HepG2 (cell line): ENCODE measurements around the gene PRXL2A. TPM values are rescaled to one million over a fixed set of nuclear protein-coding genes. Genes with fewer than 3 reads are reported as not detected.

Experiments
- FOSL2 ChIP-seq: sonication (generic); formaldehyde crosslinking; IDR thresholded peaks from 2 replicates; pipeline ENCODE4 v1.4.0; 2020; ENCODE audit warnings: missing genetic modification reagents
- FOXO1 ChIP-seq: sonication (generic); formaldehyde crosslinking; IDR thresholded peaks from 2 replicates; pipeline ENCODE4 v1.4.0; 2020; ENCODE audit warnings: missing genetic modification reagents
- FOXP1 ChIP-seq, 2 experiments: fragments of 450-650 bp in 1 of 2; IDR thresholded peaks; 2 replicates each; pipeline ENCODE4 v1.6.1; 2017 to 2018; ENCODE audit warnings: antibody characterized with exemption in 1 of 2
- HDAC2 ChIP-seq: sonication (generic); formaldehyde crosslinking; IDR thresholded peaks from 2 replicates; pipeline ENCODE4 v1.4.0; 2020; ENCODE audit warnings: missing genetic modification reagents
- HMGXB4 ChIP-seq, 2 experiments: sonication (generic) in 1 of 2; formaldehyde crosslinking in 1 of 2; IDR thresholded peaks; 2 replicates each; pipeline versions ENCODE4 v1.4.0 to v1.6.1; 2018 to 2020; ENCODE audit warnings: missing genetic modification reagents in 2 of 2, borderline replicate concordance in 1 of 2, low read depth in 1 of 2, mild to moderate bottlenecking in 1 of 2, missing biosample characterization in 1 of 2
- HNF4A ChIP-seq: sonication (generic); formaldehyde crosslinking; IDR thresholded peaks from 2 replicates; pipeline ENCODE4 v1.4.0; 2020; ENCODE audit warnings: missing genetic modification reagents
- HNF4G ChIP-seq, 2 experiments: sonication (generic) in 1 of 2; formaldehyde crosslinking in 1 of 2; IDR thresholded peaks; 2 replicates each; pipeline versions ENCODE4 v1.4.0 to v1.6.1; 2011 to 2020; ENCODE audit warnings: borderline replicate concordance in 2 of 2, low read depth in 2 of 2, mild to moderate bottlenecking in 2 of 2, low read length in 1 of 2, missing genetic modification reagents in 1 of 2, moderate library complexity in 1 of 2
- IRF2 ChIP-seq: IDR thresholded peaks from 2 replicates; pipeline ENCODE4 v1.6.1; 2018; ENCODE audit warnings: missing genetic modification reagents, missing compliant biosample characterization
- JARID2 ChIP-seq: sonication (generic); formaldehyde crosslinking; IDR thresholded peaks from 2 replicates; pipeline ENCODE4 v1.8.1; 2023; ENCODE audit warnings: missing genetic modification reagents, inconsistent platforms; ENCODE audit not compliant: insufficient replicate concordance
- KLF11 ChIP-seq: IDR thresholded peaks from 2 replicates; pipeline ENCODE4 v1.6.1; 2016; ENCODE audit warnings: missing compliant biosample characterization
- MAZ ChIP-seq, 2 experiments: sonication (generic) in 1 of 2; formaldehyde crosslinking in 1 of 2; IDR thresholded peaks; 2 replicates each; pipeline versions ENCODE4 v1.5.0 to v1.6.1; 2012 to 2020; ENCODE audit warnings: low read depth in 2 of 2, mild to moderate bottlenecking in 2 of 2, borderline replicate concordance in 1 of 2, improper control_type of control experiment in 1 of 2, low read length in 1 of 2, missing genetic modification reagents in 1 of 2, moderate library complexity in 1 of 2
- POGZ ChIP-seq: sonication (generic); formaldehyde crosslinking; IDR thresholded peaks from 2 replicates; pipeline ENCODE4 v1.4.0; 2020; ENCODE audit warnings: mild to moderate bottlenecking, missing genetic modification reagents
- RXRA ChIP-seq: sonication (generic); formaldehyde crosslinking; IDR thresholded peaks from 2 replicates; pipeline ENCODE4 v1.5.1; 2020; ENCODE audit warnings: missing genetic modification reagents
- SMAD1 ChIP-seq: sonication (generic); formaldehyde crosslinking; IDR thresholded peaks from 2 replicates; pipeline ENCODE4 v1.4.0; 2020; ENCODE audit warnings: missing genetic modification reagents, low read depth, mild to moderate bottlenecking, borderline replicate concordance
- SOX5 ChIP-seq: IDR thresholded peaks from 2 replicates; pipeline ENCODE4 v1.6.1; 2016; ENCODE audit warnings: borderline replicate concordance
- SOX6 ChIP-seq, 2 experiments: fragments of 450-650 bp in 1 of 2; sonication (generic) in 1 of 2; formaldehyde crosslinking in 1 of 2; IDR thresholded peaks; 2 replicates each; pipeline versions ENCODE4 v1.4.0 to v1.6.1; 2017 to 2020; ENCODE audit warnings: antibody characterized with exemption in 1 of 2, mild to moderate bottlenecking in 1 of 2, missing genetic modification reagents in 1 of 2
- UBTF ChIP-seq: sonication (generic); formaldehyde crosslinking; IDR thresholded peaks from 2 replicates; pipeline ENCODE4 v1.4.0; 2020; ENCODE audit warnings: mild to moderate bottlenecking, missing genetic modification reagents
- ZNF503 ChIP-seq: sonication (generic); formaldehyde crosslinking; IDR thresholded peaks from 2 replicates; pipeline ENCODE4 v1.4.0; 2020; ENCODE audit warnings: missing genetic modification reagents
- ZSCAN21 ChIP-seq: sonication (generic); formaldehyde crosslinking; IDR thresholded peaks from 2 replicates; pipeline ENCODE4 v1.8.0; 2022; ENCODE audit warnings: mild to moderate bottlenecking, missing genetic modification reagents, moderate library complexity, borderline replicate concordance
- polyA plus RNA-seq, 8 experiments: library from polyadenylated mRNA; depleted of rRNA in 3 of 8; stranded (reverse) in 7 of 8; unstranded in 1 of 8; fragments of >200 nt; fragmentation: Illumina TruSeq in 4 of 8; extraction: Trizol in 4 of 8; gene quantifications; 2 replicates each; pipeline versions ENCODE4 v1.2.1 to v1.2.3, GENCODE V29; 2011 to 2016; ENCODE audit warnings: low read depth in 4 of 8, missing spikeins in 1 of 8, mixed read lengths in 1 of 8; ENCODE audit not compliant: insufficient read depth in 1 of 8
- total RNA-seq, 5 experiments: library from RNA; depleted of rRNA; stranded (reverse); fragments of >200 nt; fragmentation: Illumina TruSeq; extraction: Trizol; gene quantifications; 2 replicates each; pipeline ENCODE4 v1.2.3, GENCODE V29; 2016; ENCODE audit warnings: low read depth in 1 of 5

PRXL2A gene
- total and polyA plus RNA-seq, 2 of the 13 experiments (the other 11 are each of a cell fraction or from before 2014, with no cell fraction given) = 43.9 to 79.9 TPM

- TF ChIP-seq HNF4A (CRISPR knock-in tag) (peak; percentile 90), FOXP1 (IDR thresholded peaks at IDR 0.05) (no peak), FOXP1 (CRISPR knock-in tag; IDR thresholded peaks at IDR 0.05) (peak; percentile 56; the same call in 1 of the 2 replicates), HNF4G (IDR thresholded peaks at IDR 0.05; ENCODE audit: borderline replicate concordance, low read depth, low read length) (peak; percentile 63), HNF4G (CRISPR knock-in tag; IDR thresholded peaks at IDR 0.05; ENCODE audit: borderline replicate concordance, low read depth) (peak; percentile 28; the same call in 1 of the 2 replicates), SMAD1 (CRISPR knock-in tag) (no peak), JARID2 (no peak), POGZ (CRISPR knock-in tag) (peak; percentile 56), SOX5 (peak; percentile 32), SOX6 (IDR thresholded peaks at IDR 0.05) (no peak), SOX6 (CRISPR knock-in tag; IDR thresholded peaks at IDR 0.05) (peak; percentile 45; the same call in 1 of the 2 replicates), ZNF503 (CRISPR knock-in tag) (no peak), FOXO1 (CRISPR knock-in tag) (peak; percentile 45; the same call in 1 of the 2 replicates), UBTF (CRISPR knock-in tag) (peak; percentile 30; the same call in 1 of the 2 replicates), MAZ (IDR thresholded peaks at IDR 0.05; ENCODE audit: borderline replicate concordance, low read depth, low read length) (no peak), MAZ (CRISPR knock-in tag; IDR thresholded peaks at IDR 0.05; ENCODE audit: low read depth) (0 out of 2 replicates have a peak, but pooled peaks have one; percentile 43), IRF2 (CRISPR knock-in tag) (peak; percentile 47; the same call in 1 of the 2 replicates), HDAC2 (CRISPR knock-in tag) (peak; percentile 58), ZSCAN21 (CRISPR knock-in tag) (no peak), KLF11 (CRISPR knock-in tag) (0 out of 2 replicates have a peak, but pooled peaks have one; percentile 38), RXRA (CRISPR knock-in tag) (no peak), HMGXB4 (CRISPR knock-in tag; IDR thresholded peaks at IDR 0.05; ENCODE audit: borderline replicate concordance in 1 of 2, low read depth in 1 of 2) (0 out of 4 replicates have a peak, but pooled peaks of 1 of the 2 experiments have one; percentile 27), FOSL2 (CRISPR knock-in tag) (0 out of 2 replicates have a peak, but pooled peaks have one; percentile 5)
These were observed 6.0 kb downstream of the PRXL2A start (continued) for GRCh38 chr10:80414142-80414895.
